ENCODE measurements around the gene GPATCH8.
"Not testable (repeated sequence)": the region's sequence is repeated elsewhere in the genome, so short reads cannot be mapped to it uniquely, and the experiment has no call there.

GPATCH8 gene

GRCh38 chr17:44527102-44527501, 23.9 kb upstream of the GPATCH8 start:
- DNase-seq, result no peak

DNA sequence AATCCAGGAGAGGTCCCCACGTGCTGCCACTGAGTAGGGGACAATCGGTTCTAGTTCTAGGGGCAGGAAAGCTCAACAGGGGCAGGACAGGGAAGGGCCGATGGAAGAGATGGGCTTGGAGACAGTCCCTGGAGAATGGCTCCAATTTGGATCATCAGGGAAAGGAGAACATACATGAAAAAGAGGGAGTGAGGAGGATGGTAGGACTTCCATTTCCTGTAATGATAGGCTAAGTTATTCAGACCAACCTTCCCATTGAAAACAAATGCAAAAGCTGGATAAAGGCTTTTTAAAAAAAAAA, 20.4 kb upstream of the GPATCH8 start:
- no peak for DNase-seq

- peak; percentile 46 to 54 for DNase-seq
Measured at GRCh38 chr17:44522883-44523671, 19.9 kb upstream of the GPATCH8 start.

- DNase-seq, result no peak
Measured at GRCh38 chr17:44518032-44518431, 14.8 kb upstream of the GPATCH8 start.

DNA sequence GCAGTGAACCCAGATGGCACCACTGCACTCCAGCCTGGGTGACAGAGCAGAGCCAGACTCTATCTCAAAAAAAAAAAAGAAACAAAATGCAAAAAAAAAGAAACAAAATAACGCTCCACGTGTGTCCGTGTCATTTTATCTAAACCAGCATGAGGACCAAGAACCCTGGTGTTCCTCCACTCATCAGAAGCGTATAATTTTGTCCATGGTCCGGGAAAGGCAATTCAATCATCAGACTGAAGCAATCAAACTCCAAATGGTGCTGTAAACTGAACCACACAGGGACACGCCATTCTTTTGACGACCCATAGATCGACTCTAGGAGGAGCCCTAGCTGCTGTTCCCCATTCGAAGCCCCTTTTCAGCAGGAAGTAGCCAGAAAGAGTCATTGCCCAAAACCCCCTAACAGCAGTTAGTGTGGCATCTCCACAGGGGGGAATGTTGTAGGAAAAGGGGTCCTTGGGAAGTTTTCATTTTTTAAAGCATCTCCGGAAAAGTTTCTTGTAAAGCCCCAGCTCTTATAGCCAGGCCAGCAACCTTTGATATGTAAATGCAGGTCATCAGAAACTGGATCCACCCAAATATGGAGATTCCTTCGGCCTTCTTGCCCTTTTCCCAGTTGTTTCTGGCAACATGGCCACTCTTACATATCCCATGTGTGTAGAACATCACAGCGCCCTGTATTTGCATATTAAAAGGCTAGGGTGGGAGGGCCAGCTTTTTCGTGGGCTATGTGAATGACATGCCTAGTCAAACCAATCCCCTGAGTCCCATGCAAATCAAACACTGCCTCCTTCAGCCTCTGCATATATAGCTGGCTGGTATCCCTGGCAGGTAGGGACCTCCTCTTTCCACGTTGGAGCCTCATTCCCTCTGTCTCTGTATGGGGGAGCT, 8.3 kb upstream of the GPATCH8 start:
- not testable (repeated sequence) for DNase-seq

DNA sequence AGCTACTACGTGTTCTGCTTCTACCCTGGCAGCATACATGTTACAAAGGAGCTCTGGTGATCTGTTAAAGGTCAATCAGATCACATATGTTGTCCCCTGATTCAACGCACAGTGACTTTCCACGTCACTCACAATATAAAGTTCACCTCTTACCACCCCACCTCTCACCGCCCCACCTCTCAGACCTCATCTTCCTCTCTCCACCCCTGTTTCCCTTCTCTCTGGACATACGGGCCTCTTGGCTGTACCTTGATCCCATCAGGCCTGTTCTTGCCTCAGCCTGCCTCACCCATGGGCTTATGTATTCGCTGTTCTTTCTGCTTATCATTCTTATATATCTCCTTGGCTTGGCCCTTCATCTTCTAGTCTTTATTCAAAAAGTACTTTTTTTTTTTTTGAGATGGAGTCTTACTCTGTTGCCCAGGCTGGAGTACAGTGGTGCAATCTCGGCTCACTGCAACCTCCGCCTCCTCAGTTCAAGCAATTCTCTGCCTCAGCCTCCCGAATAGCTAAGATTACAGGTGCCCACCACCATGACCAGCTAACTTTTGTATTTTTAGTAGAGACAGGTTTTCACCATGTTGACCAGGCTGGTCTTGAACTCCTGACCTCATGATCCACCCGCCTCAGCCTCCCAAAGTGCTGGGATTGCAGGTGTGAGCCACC, 3.9 kb upstream of the GPATCH8 start:
- DNase-seq, result not testable (repeated sequence)

DNA sequence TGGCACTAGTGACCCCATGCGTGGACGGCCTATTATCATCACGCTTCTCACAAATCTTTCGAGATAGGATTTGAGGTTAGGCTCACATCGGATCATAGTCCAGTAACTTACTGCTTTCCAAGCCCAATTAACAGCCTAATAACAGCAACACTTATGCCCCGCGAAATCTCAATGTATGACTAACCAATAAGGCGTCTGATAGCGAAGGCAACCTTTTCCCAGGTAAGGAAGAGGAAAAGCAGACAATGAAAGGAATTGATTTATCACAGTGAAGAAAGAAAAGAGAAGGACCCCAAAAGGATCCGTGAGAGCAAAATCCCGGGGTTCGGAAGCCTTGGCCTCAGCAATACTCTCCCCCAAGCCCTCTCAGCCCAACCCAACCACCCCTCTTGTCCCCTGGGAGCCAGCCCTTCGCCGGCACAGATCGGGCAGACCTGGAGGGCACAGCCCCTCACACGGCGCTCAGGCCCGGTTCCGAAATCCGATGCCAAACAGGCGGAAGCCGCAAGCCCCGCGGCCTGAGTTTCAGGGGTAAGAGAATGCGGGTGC, 534 bp downstream of the GPATCH8 start:
- DNase-seq, result no peak

DNA sequence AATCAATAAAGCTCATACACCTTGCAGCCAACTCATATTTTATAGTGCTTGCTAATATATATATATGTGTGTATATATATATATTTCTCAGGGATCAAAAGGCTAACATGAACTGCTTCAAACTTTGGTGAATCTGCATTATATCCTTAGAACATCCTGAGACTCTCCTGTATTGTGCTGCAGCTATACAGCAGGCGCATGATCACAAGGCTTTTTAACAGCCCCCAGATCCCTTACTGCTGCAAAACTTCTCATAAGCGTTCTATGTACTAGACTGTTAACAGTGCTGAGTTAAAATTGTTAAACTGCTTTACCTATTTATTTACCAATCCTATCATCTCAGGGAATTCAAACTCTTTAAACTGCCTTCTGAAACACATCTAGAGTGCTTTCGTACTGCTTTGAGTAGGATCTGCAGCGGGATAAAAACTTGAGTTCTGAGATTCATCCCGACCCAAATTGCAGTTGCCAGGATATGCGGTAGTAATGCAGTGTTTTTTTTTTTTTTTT, 1.3 kb downstream of the GPATCH8 start:
- no peak for DNase-seq

GRCh38 chr17:44499722-44500121, 3.5 kb downstream of the GPATCH8 start:
- no peak for DNase-seq

DNA sequence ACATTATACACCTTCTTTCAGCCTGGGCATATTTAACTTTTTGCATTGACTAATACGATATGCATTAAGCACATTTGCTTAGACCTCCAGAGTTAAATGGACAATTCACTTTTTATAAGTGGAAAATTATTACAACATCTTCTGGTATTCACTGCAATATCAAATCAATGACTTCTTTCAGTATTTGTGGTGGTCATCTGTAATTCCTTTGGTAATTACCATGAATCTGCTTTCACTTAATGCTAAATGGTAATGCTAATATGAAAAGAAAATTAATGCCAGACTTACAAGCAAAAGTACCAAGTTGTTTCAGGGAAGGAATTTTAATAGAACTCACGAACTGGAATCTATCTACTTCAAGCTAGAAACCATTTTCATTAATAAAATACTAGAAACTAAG, 6.4 kb downstream of the GPATCH8 start:
- DNase-seq, result no peak

DNA sequence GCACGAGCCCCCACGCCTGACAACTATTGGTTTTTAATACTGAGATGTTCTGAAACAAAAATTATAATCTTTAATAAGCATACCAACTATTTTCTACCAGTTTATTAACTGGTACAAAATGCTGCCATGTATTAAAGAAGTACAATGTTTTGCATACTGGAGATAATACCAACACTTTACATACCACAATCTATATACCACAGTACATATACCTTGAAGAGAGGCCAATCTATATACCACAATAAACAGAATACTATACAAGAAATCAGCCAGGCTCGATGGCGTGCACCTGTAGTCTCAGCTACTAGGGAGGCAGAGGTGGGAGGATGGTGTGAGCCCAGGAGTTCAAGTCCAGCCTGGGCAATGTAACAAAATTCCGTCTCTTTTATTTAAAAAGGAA, 9.9 kb downstream of the GPATCH8 start:
- no peak for DNase-seq

DNA sequence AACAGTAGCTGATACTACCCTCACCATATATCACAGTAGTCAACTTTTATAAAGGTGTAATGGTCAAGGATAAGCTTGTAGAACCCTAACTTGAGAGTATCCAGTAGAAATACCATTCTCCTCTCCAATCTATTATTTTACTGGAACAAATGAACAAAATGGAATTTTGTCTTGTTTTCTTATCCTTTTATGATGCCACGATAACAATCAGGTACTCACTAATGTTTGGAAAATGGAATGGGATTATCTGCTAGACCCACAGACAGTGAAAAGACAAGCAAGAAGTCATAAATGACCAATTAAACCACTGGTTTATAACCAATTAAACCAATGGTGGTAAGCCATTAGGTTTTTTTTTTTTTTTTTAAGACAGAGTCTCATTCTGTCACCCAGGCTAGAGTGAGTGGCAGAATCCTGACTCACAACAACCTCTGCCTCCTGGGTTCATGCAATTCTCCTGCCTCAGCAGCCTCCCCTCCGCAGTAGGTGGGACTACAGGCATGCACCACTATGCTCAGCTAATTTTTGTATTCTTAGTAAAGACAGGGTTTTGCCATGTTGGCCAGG, 10.4 kb downstream of the GPATCH8 start:
- no peak for DNase-seq

DNA sequence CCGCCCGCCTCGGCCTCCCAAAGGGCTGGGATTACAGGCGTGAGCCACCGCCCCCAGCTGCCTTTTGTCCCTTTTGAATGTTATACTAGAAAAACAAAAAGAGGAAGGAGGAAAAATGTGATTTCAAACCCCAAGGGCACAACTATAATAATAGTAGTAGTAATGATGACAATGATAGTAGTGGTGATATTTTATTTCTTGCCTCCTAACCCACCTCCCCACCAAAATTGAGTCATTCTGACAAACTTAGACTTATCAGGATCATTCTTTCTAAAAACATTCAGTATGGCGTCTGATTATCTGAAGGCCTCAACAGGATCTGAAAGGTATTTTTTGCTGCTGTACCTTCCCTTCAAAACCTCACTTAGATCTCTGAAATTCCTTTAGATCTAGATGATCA, 13.6 kb downstream of the GPATCH8 start:
- DNase-seq, result no peak

GRCh38 chr17:44487170-44487569, 16.0 kb downstream of the GPATCH8 start:
- DNase-seq, result no peak

DNA sequence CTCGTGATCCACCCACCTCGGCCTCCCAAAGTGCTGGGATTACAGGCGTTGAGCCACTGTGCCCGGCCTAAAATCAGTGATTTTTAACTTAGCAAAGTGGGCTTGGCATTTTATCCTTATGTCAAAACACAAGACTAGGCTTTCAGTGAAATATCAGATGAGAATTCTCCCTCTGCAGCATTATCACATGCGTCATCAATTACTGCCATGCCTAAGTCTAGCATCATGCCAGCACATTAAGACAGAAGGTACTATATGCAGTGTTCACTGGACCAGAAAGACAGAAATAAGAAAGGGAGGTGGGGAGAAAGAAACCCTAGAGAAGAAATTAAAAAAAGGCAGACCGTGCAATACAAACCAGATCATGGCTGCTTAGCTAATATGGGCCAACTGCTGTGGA, 29.8 kb downstream of the GPATCH8 start:
- no peak for DNase-seq

DNA sequence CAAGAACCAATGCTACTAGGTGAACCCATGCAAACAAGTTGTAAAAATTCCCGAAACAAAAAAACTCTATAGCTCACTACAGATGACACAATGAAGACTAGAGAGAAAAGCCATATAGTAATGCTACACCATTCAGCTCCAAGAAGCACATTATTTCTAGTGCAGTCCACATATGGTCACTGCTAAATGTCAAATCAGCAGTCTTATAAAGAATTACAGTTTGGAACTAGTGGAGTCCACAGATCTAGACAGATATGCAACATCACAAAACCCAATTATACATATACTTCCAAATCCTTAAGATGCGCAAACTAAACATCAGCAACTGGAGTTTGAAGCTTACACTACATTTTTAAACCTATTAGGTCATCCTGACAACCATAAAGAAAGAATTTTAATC, 33.5 kb downstream of the GPATCH8 start:
- DNase-seq, result no peak

DNA sequence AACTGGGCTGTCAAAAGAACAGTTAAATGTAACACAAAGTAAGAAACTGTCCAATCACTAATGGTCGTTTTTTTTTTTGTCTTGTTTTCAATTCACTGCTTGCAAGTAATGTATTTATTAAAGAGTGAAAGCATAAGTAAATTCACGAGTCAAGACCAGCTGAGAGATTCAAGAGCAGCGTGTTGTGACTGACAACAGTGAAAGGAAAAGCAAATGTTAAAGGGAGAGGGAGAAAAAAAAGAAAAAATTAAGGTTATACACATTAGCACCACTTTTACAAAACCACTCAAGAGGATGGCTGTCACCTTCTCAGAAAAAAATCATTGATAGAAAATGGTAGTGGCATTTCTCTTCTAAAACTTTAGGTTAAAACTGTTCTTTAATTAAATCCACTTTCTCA, 36.1 kb downstream of the GPATCH8 start:
- no peak for DNase-seq

- no peak for DNase-seq
Measured at GRCh38 chr17:44466339-44466738, 36.9 kb downstream of the GPATCH8 start.

DNA sequence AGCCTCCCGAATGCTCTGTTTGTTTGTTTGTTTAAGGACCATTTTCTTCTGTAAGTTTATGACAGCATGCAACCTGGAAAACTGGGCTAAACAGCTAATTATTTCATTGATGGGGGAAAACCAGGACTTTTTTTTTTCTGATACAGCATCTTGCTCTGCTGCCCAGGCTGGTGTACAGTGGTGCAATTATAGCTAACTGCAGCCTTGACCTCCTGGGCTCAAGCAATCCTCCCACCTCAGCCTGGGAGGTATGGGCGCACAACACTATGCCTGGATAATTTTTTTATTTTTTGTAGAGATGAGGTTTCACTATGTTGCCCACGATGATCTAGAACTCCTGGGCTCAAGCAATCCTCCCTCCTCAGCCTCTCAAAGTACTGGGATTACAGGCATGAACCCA, 37.3 kb downstream of the GPATCH8 start:
- DNase-seq, result no peak

DNA sequence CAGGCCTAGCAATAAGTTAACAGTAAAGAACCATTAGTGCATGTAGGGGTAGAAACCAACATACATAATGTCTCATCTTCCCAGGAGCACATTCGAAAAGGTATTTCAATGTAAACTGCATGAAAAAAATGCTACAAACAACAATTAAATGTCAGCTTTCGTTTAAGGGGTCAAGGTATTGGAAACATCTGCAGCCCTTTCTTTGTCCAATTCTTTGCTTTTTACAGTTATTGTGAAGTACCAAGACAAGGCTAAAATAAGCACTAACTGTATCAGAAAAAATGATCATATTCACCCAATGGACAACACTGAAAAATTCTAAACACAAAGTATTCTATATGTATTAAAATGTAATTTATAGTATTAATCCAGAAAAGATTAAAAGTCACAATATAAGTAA, 37.9 kb downstream of the GPATCH8 start:
- DNase-seq, result no peak

- no peak for DNase-seq
Measured at GRCh38 chr17:44464037-44464436, 39.2 kb downstream of the GPATCH8 start.

DNA sequence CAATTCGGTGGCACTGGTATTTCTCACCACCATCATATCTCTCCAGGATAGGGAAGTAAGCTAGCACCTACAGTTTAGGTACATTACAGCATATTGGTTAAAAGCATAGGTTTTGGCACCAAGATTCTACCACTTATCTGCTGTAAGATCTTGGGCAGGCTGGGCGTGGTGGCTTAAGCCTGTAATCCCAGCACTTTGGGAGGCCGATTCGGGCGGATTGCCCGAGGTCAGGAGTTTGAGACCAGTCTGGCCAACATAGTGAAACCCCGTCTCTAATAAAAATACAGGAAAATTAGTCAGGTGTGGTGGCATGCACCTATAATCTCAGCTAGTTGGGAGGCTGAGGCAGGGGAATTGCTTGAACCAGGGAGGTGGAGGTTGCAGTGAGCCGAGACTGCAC, 51.4 kb downstream of the GPATCH8 start:
- no peak for DNase-seq
